ENCODE measurements around the gene PACS1. TPM values are rescaled to one million over a fixed set of nuclear protein-coding genes. Genes with fewer than 3 reads are reported as not detected.
A peak's percentile ranks its signal among the peaks of the same experiment; 100 is the strongest.

The PACS1 gene
- total RNA-seq, 1 experiment from 2014 or later = 91.8 TPM

DNA sequence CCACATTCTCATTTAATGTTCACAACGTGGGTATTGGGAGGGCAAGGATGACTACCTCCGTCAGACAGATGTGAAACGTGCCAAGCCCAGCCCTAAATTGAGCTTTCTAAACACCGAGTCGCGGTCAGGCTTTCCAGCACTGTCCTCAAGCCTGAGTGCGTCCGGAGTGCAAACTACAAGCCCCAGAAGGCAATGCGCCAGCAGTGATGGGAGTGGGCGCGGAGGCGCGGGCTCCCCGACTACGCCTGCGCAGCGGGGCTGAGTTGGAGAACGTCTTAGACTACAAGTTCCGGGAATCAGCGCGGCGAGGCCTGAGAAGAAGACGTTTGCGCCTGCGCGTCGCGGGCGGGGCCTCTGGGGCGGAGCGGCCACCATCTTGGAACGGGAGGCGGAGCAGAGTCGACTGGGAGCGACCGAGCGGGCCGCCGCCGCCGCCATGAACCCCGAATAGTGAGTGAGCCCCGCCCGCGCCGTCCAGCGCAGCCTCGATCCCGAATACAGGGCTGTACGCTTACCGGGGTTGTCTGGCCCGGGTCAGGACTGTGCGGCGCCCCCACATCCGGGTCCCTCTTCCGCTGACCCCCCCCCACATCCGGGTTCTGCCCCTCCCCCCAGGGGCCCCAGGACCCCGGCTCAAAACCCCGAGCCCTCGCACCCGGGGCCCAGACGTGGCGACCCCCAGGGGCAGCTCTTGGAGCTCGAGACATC is 198.3 kb downstream of the PACS1 start, which contains the start of gene RAB1B:
RAB1B (plus strand) TSS at position 396 of the 708 bp plus-strand sequence; CDS start at position 437, 41 bp downstream.
- Histone ChIP-seq H3K4me3 (ENCODE audit: low read depth in 2 of 2, low read length in 2 of 2) (peak within 1 kb of the TSS; percentile 88 to 90), H3K4me1 (ENCODE audit: control insufficient read depth, insufficient read depth, low read length) (peaks cover 12% of the 10 kb centered on the region), H3K27me3 (ENCODE audit: control insufficient read depth, insufficient read depth, low read length) (no peaks in the 10 kb centered on the region), H3K36me3 (ENCODE audit: control insufficient read depth, insufficient read depth, low read length) (peaks cover 6% of the 10 kb centered on the region; the same call in 1 of the 2 replicates), H3K27ac (ENCODE audit: low read length) (peak within 1 kb of the TSS; percentile 86), H3K9me3 (ENCODE audit: control insufficient read depth, insufficient read depth, low read depth, low read length) (no peaks in the 10 kb centered on the region)
- intact Hi-C loops (cut with micrococcal nuclease; ENCODE audit: unreplicated experiment) = no loop called here
- ATAC-seq (peak; percentile 90), DNase-seq (ENCODE audit: low read depth, low spot score) (peak; percentile 99)
- in situ Hi-C loops (cut with HindIII; ENCODE audit: low pct_unique_long_range_greater_than_20kb, low sequenced_read_pairs) = no loop called here
- ChIA-PET CTCF (no interaction called here), POLR2A (no interaction called here)
- TF ChIP-seq TCF7L2 (IDR thresholded peaks at IDR 0.05; ENCODE audit: low read depth, low read length) = peak; percentile 36; the same call in 1 of the 2 replicates
- TF ChIP-seq POLR2AphosphoS5 (IDR thresholded peaks at IDR 0.05; ENCODE audit: low read depth, low read length) = no peak; the same call in 1 of the 2 replicates
- TF ChIP-seq, protein P1, sequence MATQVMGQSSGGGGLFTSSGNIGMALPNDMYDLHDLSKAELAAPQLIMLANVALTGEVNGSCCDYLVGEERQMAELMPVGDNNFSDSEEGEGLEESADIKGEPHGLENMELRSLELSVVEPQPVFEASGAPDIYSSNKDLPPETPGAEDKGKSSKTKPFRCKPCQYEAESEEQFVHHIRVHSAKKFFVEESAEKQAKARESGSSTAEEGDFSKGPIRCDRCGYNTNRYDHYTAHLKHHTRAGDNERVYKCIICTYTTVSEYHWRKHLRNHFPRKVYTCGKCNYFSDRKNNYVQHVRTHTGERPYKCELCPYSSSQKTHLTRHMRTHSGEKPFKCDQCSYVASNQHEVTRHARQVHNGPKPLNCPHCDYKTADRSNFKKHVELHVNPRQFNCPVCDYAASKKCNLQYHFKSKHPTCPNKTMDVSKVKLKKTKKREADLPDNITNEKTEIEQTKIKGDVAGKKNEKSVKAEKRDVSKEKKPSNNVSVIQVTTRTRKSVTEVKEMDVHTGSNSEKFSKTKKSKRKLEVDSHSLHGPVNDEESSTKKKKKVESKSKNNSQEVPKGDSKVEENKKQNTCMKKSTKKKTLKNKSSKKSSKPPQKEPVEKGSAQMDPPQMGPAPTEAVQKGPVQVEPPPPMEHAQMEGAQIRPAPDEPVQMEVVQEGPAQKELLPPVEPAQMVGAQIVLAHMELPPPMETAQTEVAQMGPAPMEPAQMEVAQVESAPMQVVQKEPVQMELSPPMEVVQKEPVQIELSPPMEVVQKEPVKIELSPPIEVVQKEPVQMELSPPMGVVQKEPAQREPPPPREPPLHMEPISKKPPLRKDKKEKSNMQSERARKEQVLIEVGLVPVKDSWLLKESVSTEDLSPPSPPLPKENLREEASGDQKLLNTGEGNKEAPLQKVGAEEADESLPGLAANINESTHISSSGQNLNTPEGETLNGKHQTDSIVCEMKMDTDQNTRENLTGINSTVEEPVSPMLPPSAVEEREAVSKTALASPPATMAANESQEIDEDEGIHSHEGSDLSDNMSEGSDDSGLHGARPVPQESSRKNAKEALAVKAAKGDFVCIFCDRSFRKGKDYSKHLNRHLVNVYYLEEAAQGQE (IDR thresholded peaks at IDR 0.05; ENCODE audit: insufficient read depth in 1 of 2, low read depth in 2 of 2, low read length in 1 of 2) = peak in 1 of 2 experiments; percentile 32; a peak in 1 of 4 replicates
- peak; percentile 44; the same call in 1 of the 2 replicates for TF ChIP-seq SIN3A (IDR thresholded peaks at IDR 0.05; ENCODE audit: borderline replicate concordance, insufficient read depth, low read depth, low read length)
- TF ChIP-seq, protein P2, sequence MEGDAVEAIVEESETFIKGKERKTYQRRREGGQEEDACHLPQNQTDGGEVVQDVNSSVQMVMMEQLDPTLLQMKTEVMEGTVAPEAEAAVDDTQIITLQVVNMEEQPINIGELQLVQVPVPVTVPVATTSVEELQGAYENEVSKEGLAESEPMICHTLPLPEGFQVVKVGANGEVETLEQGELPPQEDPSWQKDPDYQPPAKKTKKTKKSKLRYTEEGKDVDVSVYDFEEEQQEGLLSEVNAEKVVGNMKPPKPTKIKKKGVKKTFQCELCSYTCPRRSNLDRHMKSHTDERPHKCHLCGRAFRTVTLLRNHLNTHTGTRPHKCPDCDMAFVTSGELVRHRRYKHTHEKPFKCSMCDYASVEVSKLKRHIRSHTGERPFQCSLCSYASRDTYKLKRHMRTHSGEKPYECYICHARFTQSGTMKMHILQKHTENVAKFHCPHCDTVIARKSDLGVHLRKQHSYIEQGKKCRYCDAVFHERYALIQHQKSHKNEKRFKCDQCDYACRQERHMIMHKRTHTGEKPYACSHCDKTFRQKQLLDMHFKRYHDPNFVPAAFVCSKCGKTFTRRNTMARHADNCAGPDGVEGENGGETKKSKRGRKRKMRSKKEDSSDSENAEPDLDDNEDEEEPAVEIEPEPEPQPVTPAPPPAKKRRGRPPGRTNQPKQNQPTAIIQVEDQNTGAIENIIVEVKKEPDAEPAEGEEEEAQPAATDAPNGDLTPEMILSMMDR (IDR thresholded peaks at IDR 0.05) = no peak
- BruUV-seq (replicated peaks) = no TSS peak

DNA sequence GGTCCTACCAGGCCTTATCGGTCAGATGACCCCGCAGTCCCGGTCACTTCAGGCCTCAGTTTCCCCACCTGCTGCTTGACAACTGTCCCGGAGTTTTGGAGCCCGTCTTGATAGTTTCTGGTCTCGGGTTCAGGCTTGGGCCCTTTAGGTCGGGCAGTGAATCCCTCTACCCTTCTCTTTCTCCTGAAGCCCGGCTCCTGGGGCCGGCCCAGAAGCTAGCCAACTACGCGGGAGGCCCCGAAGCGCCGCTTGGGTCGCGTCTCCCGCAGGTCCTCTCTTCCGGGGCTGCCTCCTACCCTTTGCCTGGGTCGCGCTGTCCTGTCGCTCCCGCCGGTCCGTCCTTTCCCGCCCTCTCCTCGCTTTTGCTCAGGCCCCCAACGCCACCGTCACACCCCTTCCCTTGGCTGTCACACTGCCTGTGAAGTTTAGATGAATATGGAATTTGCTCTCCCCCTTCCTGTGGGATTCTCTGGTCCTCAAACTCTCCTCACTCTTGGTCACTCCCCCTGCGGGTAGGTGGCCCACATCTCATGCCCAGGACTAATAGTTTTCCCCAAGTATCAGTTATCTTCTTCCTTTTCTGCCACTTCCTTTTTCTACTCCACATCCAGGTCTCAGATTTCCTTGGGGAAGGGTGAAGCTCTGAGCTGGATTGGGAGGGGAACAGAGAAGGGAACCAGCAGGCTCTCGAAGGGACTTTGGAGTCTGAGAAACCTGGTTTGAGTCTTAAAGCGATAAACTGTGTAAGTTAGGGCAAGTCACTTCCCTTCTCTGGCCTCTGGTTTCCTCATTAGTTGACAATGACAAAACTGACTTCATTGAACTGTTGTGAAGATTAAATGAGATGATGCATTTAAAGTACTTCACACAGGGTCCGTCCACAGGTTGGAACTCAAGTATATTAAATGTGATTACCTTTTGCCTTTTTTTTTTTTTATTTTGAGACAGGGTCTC is 199.2 kb downstream of the PACS1 start:
- Histone ChIP-seq H3K4me1 (ENCODE audit: control insufficient read depth, insufficient read depth, low read length) (peaks cover 12% of the 10 kb centered on the region), H3K4me3 (ENCODE audit: low read depth in 2 of 2, low read length in 2 of 2) (peak overlapping the region; percentile 88 to 90), H3K27me3 (ENCODE audit: control insufficient read depth, insufficient read depth, low read length) (no peaks in the 10 kb centered on the region), H3K36me3 (ENCODE audit: control insufficient read depth, insufficient read depth, low read length) (peaks cover 11% of the 10 kb centered on the region; the same call in 1 of the 2 replicates), H3K27ac (ENCODE audit: low read length) (peak overlapping the region; percentile 86), H3K9me3 (ENCODE audit: control insufficient read depth, insufficient read depth, low read depth, low read length) (no peaks in the 10 kb centered on the region)
- TF ChIP-seq POLR2AphosphoS5 (IDR thresholded peaks at IDR 0.05; ENCODE audit: low read depth, low read length) = no peak
- no peak for TF ChIP-seq TCF7L2 (IDR thresholded peaks at IDR 0.05; ENCODE audit: low read depth, low read length)
- TF ChIP-seq, protein P1 (IDR thresholded peaks at IDR 0.05; ENCODE audit: insufficient read depth in 1 of 2, low read depth in 2 of 2, low read length in 1 of 2) = no peak
- TF ChIP-seq, protein P2 (IDR thresholded peaks at IDR 0.05) = no peak
- BruUV-seq (replicated peaks) = TSS peak; percentile 76
- ATAC-seq (no peak), DNase-seq (ENCODE audit: low read depth, low spot score) (no peak)
- ChIA-PET CTCF (no interaction called here), POLR2A (no interaction called here)
- in situ Hi-C loops (cut with HindIII; ENCODE audit: low pct_unique_long_range_greater_than_20kb, low sequenced_read_pairs) = no loop called here
- intact Hi-C loops (cut with micrococcal nuclease; ENCODE audit: unreplicated experiment) = no loop called here

All from Panc1 (cell line).